ENCODE measurements around the gene SHROOM2. TPM values are rescaled to one million over a fixed set of nuclear protein-coding genes. Genes with fewer than 3 reads are reported as not detected.

SHROOM2 gene
- polyA plus RNA-seq, 1 donor (not counting 4 experiments of a cell fraction or from before 2014, with no cell fraction given) = 3.3 TPM

GRCh38 chrX:9737363-9737762 is 48.9 kb upstream of the SHROOM2 start:
- Histone ChIP-seq H3K4me3 (ENCODE audit: control insufficient read depth in 2 of 3, extremely low read depth in 1 of 3, insufficient read depth in 2 of 3, low read depth in 1 of 3, low read length in 3 of 3) (no peak overlapping the region), H3K9ac (ENCODE audit: control insufficient read depth, extremely low read depth, insufficient read depth, low read length) (no peak overlapping the region), H3K9me1 (ENCODE audit: control insufficient read depth, extremely low read depth, insufficient read depth, low read length) (no peaks in the 10 kb centered on the region), H4K20me1 (ENCODE audit: control insufficient read depth, extremely low read depth, insufficient read depth, low read length) (no peaks in the 10 kb centered on the region), H3K4me2 (ENCODE audit: control insufficient read depth, extremely low read depth, insufficient read depth, low read depth, low read length) (no peak overlapping the region), H3K27ac (ENCODE audit: control insufficient read depth, insufficient read depth, low read length) (no peak overlapping the region), H3K9me3 (ENCODE audit: control insufficient read depth, low read depth, low read length) (no peaks in the 10 kb centered on the region), H2AFZ (ENCODE audit: control insufficient read depth, low read length) (no peak overlapping the region), H3K79me2 (ENCODE audit: control insufficient read depth, insufficient read depth, low read length) (no peaks in the 10 kb centered on the region), H3K27me3 (ENCODE audit: control insufficient read depth, extremely low read depth, insufficient read depth, low read length) (no peaks in the 10 kb centered on the region), H3K36me3 (ENCODE audit: control insufficient read depth in 2 of 2, extremely low read depth in 1 of 2, insufficient read depth in 2 of 2, low read length in 2 of 2) (no peaks in the 10 kb centered on the region), H3K4me1 (ENCODE audit: control insufficient read depth, extremely low read depth, insufficient read depth, low read length) (no peaks in the 10 kb centered on the region)
- FAIRE-seq (no peak), DNase-seq (ENCODE audit: low read depth, low spot score) (no peak)
- dilution Hi-C loops (cut with MboI; ENCODE audit: extremely low pct_ligation_motif_present, low sequenced_read_pairs) = no loop called here
- no peak for TF ChIP-seq EZH2 (IDR thresholded peaks at IDR 0.05; ENCODE audit: low read length)
- TF ChIP-seq CTCF (optimal IDR thresholded peaks at IDR 0.05 in 1 of 3, IDR thresholded peaks at IDR 0.05 in 1 of 3, conservative IDR thresholded peaks at IDR 0.05 in 1 of 3; ENCODE audit: extremely low read depth in 1 of 3, insufficient read depth in 2 of 3, low read length in 3 of 3) = no peak

- Histone ChIP-seq H3K4me3 (ENCODE audit: control insufficient read depth in 2 of 3, extremely low read depth in 1 of 3, insufficient read depth in 2 of 3, low read depth in 1 of 3, low read length in 3 of 3) (no peak overlapping the region), H3K79me2 (ENCODE audit: control insufficient read depth, insufficient read depth, low read length) (no peaks in the 10 kb centered on the region), H3K4me2 (ENCODE audit: control insufficient read depth, extremely low read depth, insufficient read depth, low read depth, low read length) (no peak overlapping the region), H3K27me3 (ENCODE audit: control insufficient read depth, extremely low read depth, insufficient read depth, low read length) (no peaks in the 10 kb centered on the region), H3K9me3 (ENCODE audit: control insufficient read depth, low read depth, low read length) (no peaks in the 10 kb centered on the region), H4K20me1 (ENCODE audit: control insufficient read depth, extremely low read depth, insufficient read depth, low read length) (no peaks in the 10 kb centered on the region), H3K27ac (ENCODE audit: control insufficient read depth, insufficient read depth, low read length) (no peak overlapping the region), H3K36me3 (ENCODE audit: control insufficient read depth in 2 of 2, extremely low read depth in 1 of 2, insufficient read depth in 2 of 2, low read length in 2 of 2) (no peaks in the 10 kb centered on the region), H3K9ac (ENCODE audit: control insufficient read depth, extremely low read depth, insufficient read depth, low read length) (no peak overlapping the region), H3K9me1 (ENCODE audit: control insufficient read depth, extremely low read depth, insufficient read depth, low read length) (no peaks in the 10 kb centered on the region), H2AFZ (ENCODE audit: control insufficient read depth, low read length) (no peak overlapping the region), H3K4me1 (ENCODE audit: control insufficient read depth, extremely low read depth, insufficient read depth, low read length) (no peaks in the 10 kb centered on the region)
- FAIRE-seq (no peak), DNase-seq (ENCODE audit: low read depth, low spot score) (no peak)
- TF ChIP-seq EZH2 (IDR thresholded peaks at IDR 0.05; ENCODE audit: low read length) (no peak), CTCF (optimal IDR thresholded peaks at IDR 0.05 in 1 of 3, IDR thresholded peaks at IDR 0.05 in 1 of 3, conservative IDR thresholded peaks at IDR 0.05 in 1 of 3; ENCODE audit: extremely low read depth in 1 of 3, insufficient read depth in 2 of 3, low read length in 3 of 3) (no peak)
- dilution Hi-C loops (cut with MboI; ENCODE audit: extremely low pct_ligation_motif_present, low sequenced_read_pairs) = no loop called here
These were observed 48.1 kb upstream of the SHROOM2 start for GRCh38 chrX:9738151-9738550.

Measured in keratinocyte (primary cell).